Keratinocyte (primary cell): ENCODE measurements around the gene EHMT1. TPM values are rescaled to one million over a fixed set of nuclear protein-coding genes. Genes with fewer than 3 reads are reported as not detected.

Experiments
- DNase-seq: peaks from one replicate; pipeline ENCODE4 v3.0.0-alpha.2; 2011; ENCODE audit warnings: low read depth, missing footprints, low spot score
- FAIRE-seq: peaks from 2 replicates; lab custom pipeline; 2011; peaks lifted over from hg19 to GRCh38; lab: Jason Lieb, UNC
- H2AFZ ChIP-seq: 2 replicates; pipeline ENCODE4 v1.6.0; 2012; ENCODE audit warnings: low read length, control low read depth, inconsistent platforms; ENCODE audit not compliant: control insufficient read depth
- H3K27ac ChIP-seq: 2 replicates; pipeline ENCODE4 v1.5.1; 2011; ENCODE audit warnings: low read length; ENCODE audit not compliant: control insufficient read depth, insufficient read depth
- H3K27me3 ChIP-seq: 3 replicates; pipeline ENCODE4 v1.6.0; 2011; ENCODE audit warnings: low read length; ENCODE audit not compliant: control insufficient read depth, insufficient read depth; ENCODE audit errors: extremely low read depth
- H3K36me3 ChIP-seq, 2 experiments: 2 replicates in 1 of 2; 3 replicates in 1 of 2; pipeline ENCODE4 v1.5.1; 2011; ENCODE audit warnings: low read length in 2 of 2, mild to moderate bottlenecking in 1 of 2; ENCODE audit not compliant: control insufficient read depth in 2 of 2, insufficient read depth in 2 of 2; ENCODE audit errors: extremely low read depth in 1 of 2
- H3K4me1 ChIP-seq: 3 replicates; pipeline ENCODE4 v1.5.1; 2011; ENCODE audit warnings: low read length; ENCODE audit not compliant: control insufficient read depth, insufficient read depth; ENCODE audit errors: extremely low read depth
- H3K4me2 ChIP-seq: 3 replicates; pipeline ENCODE4 v1.6.0; 2011; ENCODE audit warnings: low read depth, low read length; ENCODE audit not compliant: control insufficient read depth, insufficient read depth; ENCODE audit errors: extremely low read depth
- H3K4me3 ChIP-seq, 3 experiments: fragments of 200-600 bp in 1 of 3; sonication (generic) in 1 of 3; 2 replicates in 2 of 3; 3 replicates in 1 of 3; pipeline ENCODE4 v1.5.1; 2011 to 2016; ENCODE audit warnings: low read length in 3 of 3, mild to moderate bottlenecking in 3 of 3, control low read depth in 2 of 3, inconsistent platforms in 1 of 3, low read depth in 1 of 3, mixed read lengths in 1 of 3, mixed run types in 1 of 3, moderate library complexity in 1 of 3; ENCODE audit not compliant: control insufficient read depth in 2 of 3, insufficient read depth in 2 of 3; ENCODE audit errors: extremely low read depth in 1 of 3
- H3K79me2 ChIP-seq: 2 replicates; pipeline ENCODE4 v1.6.0; 2012; ENCODE audit warnings: low read length; ENCODE audit not compliant: control insufficient read depth, insufficient read depth
- H3K9ac ChIP-seq: 3 replicates; pipeline ENCODE4 v1.6.0; 2011; ENCODE audit warnings: low read length; ENCODE audit not compliant: control insufficient read depth, insufficient read depth; ENCODE audit errors: extremely low read depth
- H3K9me1 ChIP-seq: 3 replicates; pipeline ENCODE4 v1.6.0; 2011; ENCODE audit warnings: low read length; ENCODE audit not compliant: control insufficient read depth, insufficient read depth; ENCODE audit errors: extremely low read depth
- H3K9me3 ChIP-seq: 2 replicates; pipeline ENCODE4 v1.5.1; 2012; ENCODE audit warnings: low read depth, low read length; ENCODE audit not compliant: control insufficient read depth
- H4K20me1 ChIP-seq: 3 replicates; pipeline ENCODE4 v1.6.0; 2011; ENCODE audit warnings: low read length; ENCODE audit not compliant: control insufficient read depth, insufficient read depth; ENCODE audit errors: extremely low read depth
- CTCF ChIP-seq, 3 experiments: IDR thresholded peaks in 1 of 3; conservative IDR thresholded peaks in 1 of 3; optimal IDR thresholded peaks in 1 of 3; 2 replicates in 2 of 3; 3 replicates in 1 of 3; pipeline versions ENCODE3 to v1.5.1; 2011; ENCODE audit warnings: low read length in 3 of 3, mild to moderate bottlenecking in 3 of 3, moderate library complexity in 2 of 3, control low read depth in 1 of 3, inconsistent platforms in 1 of 3; ENCODE audit not compliant: insufficient read depth in 2 of 3; ENCODE audit errors: extremely low read depth in 1 of 3
- EZH2 ChIP-seq: IDR thresholded peaks from one replicate; pipeline ENCODE4 v1.6.1; 2012; ENCODE audit warnings: inconsistent platforms, mild to moderate bottlenecking, low read length, moderate library complexity
- dilution Hi-C: fragments of 300-500 bp; cut with MboI; formaldehyde crosslinking; loops from one replicate; pipeline ENCODE4 v1.7.0; 2020; ENCODE audit warnings: low sequenced_read_pairs; ENCODE audit not compliant: extremely low pct_ligation_motif_present
- polyA plus RNA-seq, 5 experiments: library from polyadenylated mRNA; depleted of rRNA in 3 of 5; stranded (reverse) in 3 of 5; stranded (forward) in 1 of 5; unstranded in 1 of 5; fragments of >200 nt; gene quantifications; 1 replicate in 1 of 5; 2 replicates in 3 of 5; 3 replicates in 1 of 5; pipeline versions ENCODE4 v1.2.1 to v1.2.3, GENCODE V29; 2011 to 2012; ENCODE audit warnings: missing spikeins in 2 of 5, low read depth in 1 of 5, low replicate concordance in 1 of 5

The EHMT1 gene
- polyA plus RNA-seq, 1 donor (not counting 4 experiments of a cell fraction or from before 2014, with no cell fraction given), result 25.9 TPM

GRCh38 chr9:137679695-137680305, 61.0 kb downstream of the EHMT1 start:
- no peaks in the 10 kb centered on the region for H3K4me1 ChIP-seq
- no peak overlapping the region for H3K27ac ChIP-seq
- H3K4me2 ChIP-seq, result no peak overlapping the region
- H3K9ac ChIP-seq, result no peak overlapping the region
- DNase-seq, result no peak
- no peaks in the 10 kb centered on the region for H3K9me1 ChIP-seq
- no peak overlapping the region for H3K4me3 ChIP-seq
- H4K20me1 ChIP-seq, result peaks cover 20% of the 10 kb centered on the region
- peaks cover 80% of the 10 kb centered on the region for H3K79me2 ChIP-seq
- H2AFZ ChIP-seq, result no peak overlapping the region
- no peaks in the 10 kb centered on the region for H3K9me3 ChIP-seq
- dilution Hi-C loops, result no loop called here
- H3K36me3 ChIP-seq, result peaks cover 2 to 3% of the 10 kb centered on the region in 2 experiments
- no peak for TF ChIP-seq CTCF (optimal IDR thresholded peaks at IDR 0.05 in 1 of 3, IDR thresholded peaks at IDR 0.05 in 1 of 3, conservative IDR thresholded peaks at IDR 0.05 in 1 of 3; ENCODE audit: extremely low read depth in 1 of 3, insufficient read depth in 2 of 3, low read length in 3 of 3)
- no peak for TF ChIP-seq EZH2
- FAIRE-seq, result no peak
- no peaks in the 10 kb centered on the region for H3K27me3 ChIP-seq

- Histone ChIP-seq H3K4me1 (no peaks in the 10 kb centered on the region), H3K9ac (no peak overlapping the region), H3K27me3 (no peaks in the 10 kb centered on the region), H3K4me2 (no peak overlapping the region), H3K36me3 (peaks cover 3 to 4% of the 10 kb centered on the region in 2 experiments), H4K20me1 (peaks cover 20% of the 10 kb centered on the region), H3K4me3 (no peak overlapping the region), H3K79me2 (peaks cover 85% of the 10 kb centered on the region), H3K27ac (no peak overlapping the region), H3K9me1 (no peaks in the 10 kb centered on the region), H3K9me3 (no peaks in the 10 kb centered on the region), H2AFZ (no peak overlapping the region)
- FAIRE-seq (no peak), DNase-seq (no peak)
- dilution Hi-C loops, result no loop called here
- TF ChIP-seq EZH2 (no peak), CTCF (optimal IDR thresholded peaks at IDR 0.05 in 1 of 3, IDR thresholded peaks at IDR 0.05 in 1 of 3, conservative IDR thresholded peaks at IDR 0.05 in 1 of 3; ENCODE audit: extremely low read depth in 1 of 3, insufficient read depth in 2 of 3, low read length in 3 of 3) (no peak)
Observed at GRCh38 chr9:137680444-137681358, 61.9 kb downstream of the EHMT1 start.
